Measurements from ENCODE around the gene ENPP3. TPM values are rescaled to one million over a fixed set of nuclear protein-coding genes. Genes with fewer than 3 reads are reported as not detected.

Gene ENPP3
- total RNA-seq, 2 experiments from 2014 or later, result 1.3 to 2.3 TPM

DNA sequence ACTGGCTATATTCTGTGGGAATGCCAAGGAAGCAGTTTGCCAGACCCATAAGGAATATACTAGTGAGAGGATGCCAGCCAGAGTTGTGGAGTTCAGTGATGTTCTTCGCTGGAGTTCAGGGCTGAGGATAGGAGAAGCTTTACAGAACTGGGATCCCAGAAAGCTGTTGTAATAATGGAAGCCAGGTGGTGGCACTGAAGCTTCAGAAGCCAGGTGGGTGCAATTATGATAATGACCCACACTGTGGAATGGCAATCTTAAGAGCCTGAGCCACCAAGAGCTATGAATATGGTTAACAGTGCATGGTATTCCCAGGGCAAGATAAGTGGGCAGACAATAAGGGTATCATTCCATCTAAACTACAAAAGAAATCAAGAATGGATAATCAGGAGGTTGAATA, 145.7 kb downstream of the ENPP3 start:
- Histone ChIP-seq H3K4me2 (ENCODE audit: low read length) (no peak overlapping the region), H3K79me2 (ENCODE audit: insufficient read depth, low read depth, low read length) (no peaks in the 10 kb centered on the region), H4K20me1 (ENCODE audit: insufficient read depth, low read length) (no peaks in the 10 kb centered on the region), H3K27ac (ENCODE audit: low read depth, low read length, poor library complexity, severe bottlenecking) (no peak overlapping the region), H3K4me3 (ENCODE audit: low read depth, low read length, poor library complexity, severe bottlenecking) (no peak overlapping the region), H3K4me1 (ENCODE audit: insufficient read depth, low read length, poor library complexity, severe bottlenecking) (no peaks in the 10 kb centered on the region), H3K9me3 (ENCODE audit: low read length) (no peaks in the 10 kb centered on the region), H2AFZ (ENCODE audit: low read length) (no peak overlapping the region), H3K36me3 (ENCODE audit: insufficient read depth, low read length) (no peaks in the 10 kb centered on the region), H3K9me2 (ENCODE audit: insufficient read depth, low read length) (no peaks in the 10 kb centered on the region)
- ChIA-PET CTCF (ENCODE audit: unreplicated experiment) (no interaction called here), POLR2A (interaction anchor here (1.0 kb wide), 1 partner anchor 11 kb away, joined by 3 read pairs; no protein-coding TSS in a partner anchor)
- TF ChIP-seq, protein P1, sequence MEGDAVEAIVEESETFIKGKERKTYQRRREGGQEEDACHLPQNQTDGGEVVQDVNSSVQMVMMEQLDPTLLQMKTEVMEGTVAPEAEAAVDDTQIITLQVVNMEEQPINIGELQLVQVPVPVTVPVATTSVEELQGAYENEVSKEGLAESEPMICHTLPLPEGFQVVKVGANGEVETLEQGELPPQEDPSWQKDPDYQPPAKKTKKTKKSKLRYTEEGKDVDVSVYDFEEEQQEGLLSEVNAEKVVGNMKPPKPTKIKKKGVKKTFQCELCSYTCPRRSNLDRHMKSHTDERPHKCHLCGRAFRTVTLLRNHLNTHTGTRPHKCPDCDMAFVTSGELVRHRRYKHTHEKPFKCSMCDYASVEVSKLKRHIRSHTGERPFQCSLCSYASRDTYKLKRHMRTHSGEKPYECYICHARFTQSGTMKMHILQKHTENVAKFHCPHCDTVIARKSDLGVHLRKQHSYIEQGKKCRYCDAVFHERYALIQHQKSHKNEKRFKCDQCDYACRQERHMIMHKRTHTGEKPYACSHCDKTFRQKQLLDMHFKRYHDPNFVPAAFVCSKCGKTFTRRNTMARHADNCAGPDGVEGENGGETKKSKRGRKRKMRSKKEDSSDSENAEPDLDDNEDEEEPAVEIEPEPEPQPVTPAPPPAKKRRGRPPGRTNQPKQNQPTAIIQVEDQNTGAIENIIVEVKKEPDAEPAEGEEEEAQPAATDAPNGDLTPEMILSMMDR (conservative IDR thresholded peaks at IDR 0.05; ENCODE audit: low read length), result no peak; the same call in 1 of the 2 replicates
- intact Hi-C loops (cut with micrococcal nuclease; ENCODE audit: unreplicated experiment), result no loop called here
- BruUV-seq (replicated peaks), result no TSS peak
- DNase-seq (ENCODE audit: low spot score), result no peak

DNA sequence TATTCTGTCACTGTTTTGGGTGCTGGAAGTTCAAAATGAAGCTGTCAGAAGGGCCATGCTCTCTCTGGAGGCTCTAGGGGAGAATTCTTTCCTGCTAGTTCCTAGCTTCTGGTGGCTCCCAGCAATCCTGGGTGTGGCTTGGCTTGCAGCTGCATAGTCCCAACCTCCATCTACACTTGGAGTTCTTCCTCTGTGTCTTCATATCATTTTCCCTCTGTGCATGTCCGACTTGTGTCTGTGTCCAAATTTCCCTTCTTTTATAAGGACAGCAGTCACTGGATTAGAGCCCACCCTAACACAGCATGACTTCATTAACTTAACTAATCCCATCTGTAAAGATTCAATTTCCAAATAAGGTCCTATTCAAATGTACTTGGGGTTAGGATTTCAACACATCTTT, 147.5 kb downstream of the ENPP3 start:
- H3K4me2 ChIP-seq (ENCODE audit: low read length), result no peak overlapping the region
- no TSS peak for BruUV-seq (replicated peaks)
- H3K4me3 ChIP-seq (ENCODE audit: low read depth, low read length, poor library complexity, severe bottlenecking), result no peak overlapping the region
- TF ChIP-seq EZH2phosphoT487 (IDR thresholded peaks at IDR 0.05; ENCODE audit: borderline replicate concordance, low read depth, low read length), result no peak
- TF ChIP-seq, protein P1 (conservative IDR thresholded peaks at IDR 0.05; ENCODE audit: low read length), result no peak
- no peaks in the 10 kb centered on the region for H3K4me1 ChIP-seq (ENCODE audit: insufficient read depth, low read length, poor library complexity, severe bottlenecking)
- H3K9me3 ChIP-seq (ENCODE audit: low read length), result no peaks in the 10 kb centered on the region
- no peaks in the 10 kb centered on the region for H4K20me1 ChIP-seq (ENCODE audit: insufficient read depth, low read length)
- intact Hi-C loops (cut with micrococcal nuclease; ENCODE audit: unreplicated experiment), result no loop called here
- no peaks in the 10 kb centered on the region for H3K36me3 ChIP-seq (ENCODE audit: insufficient read depth, low read length)
- no peaks in the 10 kb centered on the region for H3K9me2 ChIP-seq (ENCODE audit: insufficient read depth, low read length)
- no peak overlapping the region for H3K27ac ChIP-seq (ENCODE audit: low read depth, low read length, poor library complexity, severe bottlenecking)
- H3K79me2 ChIP-seq (ENCODE audit: insufficient read depth, low read depth, low read length), result no peaks in the 10 kb centered on the region
- POLR2A ChIA-PET, result no interaction called here
- no peak overlapping the region for H2AFZ ChIP-seq (ENCODE audit: low read length)
- no peak for DNase-seq (ENCODE audit: low spot score)
- CTCF ChIA-PET (ENCODE audit: unreplicated experiment), result no interaction called here

DNA sequence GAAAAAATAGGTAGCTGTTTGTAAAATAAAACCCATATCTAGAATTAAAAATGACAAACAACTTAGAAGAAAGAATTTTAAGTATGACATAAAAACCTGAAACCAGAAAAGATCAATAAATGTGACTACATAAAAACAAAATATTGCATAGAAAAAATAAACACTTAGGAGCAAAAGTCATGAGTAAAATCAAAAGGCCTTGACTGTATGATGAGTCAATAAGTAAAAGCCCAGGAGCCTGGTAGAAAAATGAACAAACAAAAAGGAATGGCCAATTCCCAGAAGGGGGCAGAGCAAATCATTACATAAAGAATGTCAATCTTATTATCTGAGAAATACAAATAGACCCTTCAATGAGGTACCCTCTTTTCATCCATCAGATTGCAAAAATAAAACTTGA, 150.0 kb downstream of the ENPP3 start:
- Histone ChIP-seq H3K9me2 (ENCODE audit: insufficient read depth, low read length) (no peaks in the 10 kb centered on the region), H3K27ac (ENCODE audit: low read depth, low read length, poor library complexity, severe bottlenecking) (no peak overlapping the region), H3K79me2 (ENCODE audit: insufficient read depth, low read depth, low read length) (no peaks in the 10 kb centered on the region), H3K4me1 (ENCODE audit: insufficient read depth, low read length, poor library complexity, severe bottlenecking) (no peaks in the 10 kb centered on the region), H2AFZ (ENCODE audit: low read length) (no peak overlapping the region), H4K20me1 (ENCODE audit: insufficient read depth, low read length) (no peaks in the 10 kb centered on the region), H3K4me3 (ENCODE audit: low read depth, low read length, poor library complexity, severe bottlenecking) (no peak overlapping the region), H3K9me3 (ENCODE audit: low read length) (no peaks in the 10 kb centered on the region), H3K36me3 (ENCODE audit: insufficient read depth, low read length) (no peaks in the 10 kb centered on the region), H3K4me2 (ENCODE audit: low read length) (no peak overlapping the region)
- ChIA-PET POLR2A (interaction anchor here (0.7 kb wide), 1 partner anchor 130 kb away, joined by 3 read pairs; no protein-coding TSS in a partner anchor), CTCF (ENCODE audit: unreplicated experiment) (no interaction called here)
- no peak for DNase-seq (ENCODE audit: low spot score)
- TF ChIP-seq, protein P1 (conservative IDR thresholded peaks at IDR 0.05; ENCODE audit: low read length), result no peak
- TF ChIP-seq EZH2phosphoT487 (IDR thresholded peaks at IDR 0.05; ENCODE audit: borderline replicate concordance, low read depth, low read length), result no peak
- no TSS peak for BruUV-seq (replicated peaks)
- intact Hi-C loops (cut with micrococcal nuclease; ENCODE audit: unreplicated experiment), result no loop called here

Measured in OCI-LY7 (cell line).